NCI-H446 (cell line): ENCODE data around the gene BAHD1.

Experiments used
- DNase-seq, 2 experiments: peaks; one replicate each; lab custom pipeline; 2025; lab: John Stamatoyannopoulos, UW

BAHD1 gene

GRCh38 chr15:40440743-40441564, at the start of gene BAHD1:
Gene BAHD1 (plus strand): TSS chr15:40440953. CDS start chr15:40458465, 17,512 bp downstream.
- DNase-seq: peak; percentile 68 to 93

- DNase-seq: no peak
Observed at GRCh38 chr15:40392986-40393948, 47.5 kb upstream of the BAHD1 start.

DNA sequence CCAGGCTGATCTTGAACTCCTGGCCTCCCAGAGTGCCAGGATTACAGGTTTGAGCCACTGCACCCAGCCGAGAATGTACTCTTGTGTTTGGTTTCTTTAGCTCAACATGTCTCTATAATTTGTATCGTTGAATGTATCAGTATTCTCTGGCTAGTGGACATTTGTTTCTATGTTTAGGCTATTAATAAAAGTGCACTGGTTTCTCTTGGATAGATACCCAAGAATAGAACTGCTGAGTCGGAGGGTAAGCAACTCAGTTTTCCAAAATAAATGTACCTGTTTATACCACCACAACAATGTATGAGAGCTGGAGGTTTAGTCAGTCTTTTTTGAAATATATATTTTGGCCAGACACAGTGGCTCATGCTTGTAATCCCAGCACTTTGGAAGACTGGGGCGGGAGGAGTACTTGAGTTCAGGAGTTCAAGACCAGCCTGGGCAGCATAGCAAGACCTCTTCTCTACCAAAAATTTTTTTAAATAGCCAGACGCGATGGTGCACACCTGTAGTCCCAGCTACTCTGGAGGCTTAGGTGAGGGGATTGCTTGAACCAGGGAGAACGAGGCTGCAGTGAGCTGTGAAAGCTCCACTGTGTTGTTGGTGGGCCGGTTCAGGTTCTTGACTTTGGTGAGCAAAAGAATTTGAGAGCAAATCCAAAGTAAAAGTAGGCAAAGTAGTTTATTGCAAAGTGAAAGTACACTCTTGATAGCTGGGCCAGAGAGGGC, 42.9 kb upstream of the BAHD1 start:
- DNase-seq: no peak

- DNase-seq: peak in 1 of 2 experiments; percentile 19
Observed at GRCh38 chr15:40398413-40398873, 42.3 kb upstream of the BAHD1 start.

- no peak for DNase-seq
Observed at GRCh38 chr15:40399370-40399769, 41.4 kb upstream of the BAHD1 start.

DNA sequence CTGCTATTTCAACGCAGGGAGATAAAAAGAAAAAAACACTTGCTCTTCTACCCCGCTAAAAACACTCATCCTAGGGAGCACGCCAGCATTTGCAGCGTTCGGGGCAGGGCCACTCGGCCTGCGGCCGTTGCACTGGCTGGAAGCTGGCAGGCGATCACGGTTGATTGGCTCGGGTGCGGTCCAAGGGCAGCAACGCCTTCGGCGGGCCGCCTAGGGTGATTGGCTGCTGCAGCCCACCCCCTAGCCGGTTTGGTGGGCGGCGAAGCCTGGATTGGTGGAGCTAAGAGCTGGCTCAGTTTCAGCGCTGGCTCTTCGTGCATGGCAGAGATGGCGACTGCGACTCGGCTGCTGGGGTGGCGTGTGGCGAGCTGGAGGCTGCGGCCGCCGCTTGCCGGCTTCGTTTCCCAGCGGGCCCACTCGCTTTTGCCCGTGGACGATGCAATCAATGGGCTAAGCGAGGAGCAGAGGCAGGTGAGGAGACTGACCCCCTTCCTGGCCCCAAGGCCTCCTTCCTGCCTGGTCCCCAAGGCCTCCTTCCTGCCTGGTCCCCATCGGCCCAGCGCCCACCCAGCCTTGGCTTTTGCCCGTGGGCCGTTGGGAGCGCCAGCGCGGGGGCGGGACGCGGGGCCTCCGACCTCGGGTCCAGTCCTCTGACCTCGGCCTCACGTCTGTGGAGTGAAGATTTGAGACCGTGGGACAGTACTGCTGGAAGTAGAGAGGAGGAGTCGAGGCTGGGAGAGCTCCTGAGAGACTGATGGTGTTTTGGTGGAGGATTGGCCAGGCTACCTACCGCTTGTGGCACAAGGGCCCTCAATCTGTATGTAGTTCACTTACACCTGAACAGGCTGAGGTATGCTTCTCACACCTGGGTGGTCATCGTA, 35.0 kb upstream of the BAHD1 start, which contains the start of gene IVD:
TSS of gene IVD (plus strand) at position 295 of the 881 bp plus-strand sequence. CDS start at position 328, 33 bp downstream.
- DNase-seq: peak; percentile 84 to 96

DNA sequence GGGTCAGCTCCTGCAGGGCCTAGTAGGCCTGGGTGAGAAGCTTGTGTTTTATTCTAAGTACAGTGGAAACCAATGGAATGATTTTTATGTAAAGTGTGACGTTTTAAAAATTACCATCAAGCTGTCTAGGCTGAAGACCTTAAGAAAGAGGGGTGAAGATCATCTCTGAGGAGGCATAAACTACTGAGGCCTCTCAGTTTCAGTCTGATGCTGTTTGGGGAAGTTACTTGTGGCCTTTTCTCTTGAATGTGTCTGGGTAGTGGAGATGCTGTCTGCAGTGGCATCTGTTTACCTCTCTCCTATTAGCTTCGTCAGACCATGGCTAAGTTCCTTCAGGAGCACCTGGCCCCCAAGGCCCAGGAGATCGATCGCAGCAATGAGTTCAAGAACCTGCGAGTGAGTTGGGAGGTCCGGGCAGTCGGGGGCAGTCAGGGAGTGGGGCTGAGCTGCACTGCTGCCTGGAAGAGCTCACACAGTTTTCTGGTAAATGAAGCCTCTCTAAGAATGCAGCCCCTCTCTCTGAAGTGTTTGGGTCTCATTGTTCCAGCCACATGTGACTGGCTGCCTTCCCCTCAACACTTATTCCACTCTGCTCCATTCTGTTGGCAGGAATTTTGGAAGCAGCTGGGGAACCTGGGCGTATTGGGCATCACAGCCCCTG, 33.3 kb upstream of the BAHD1 start:
- DNase-seq: no peak

GRCh38 chr15:40409366-40409765, 31.4 kb upstream of the BAHD1 start:
- DNase-seq: no peak

- DNase-seq: no peak
Observed at GRCh38 chr15:40410476-40410875, 30.3 kb upstream of the BAHD1 start.

- no peak for DNase-seq
Observed at GRCh38 chr15:40412095-40412759, 28.5 kb upstream of the BAHD1 start.

GRCh38 chr15:40413036-40413435, 27.7 kb upstream of the BAHD1 start:
- DNase-seq: no peak

GRCh38 chr15:40414816-40415215, 25.9 kb upstream of the BAHD1 start:
- DNase-seq: no peak

DNA sequence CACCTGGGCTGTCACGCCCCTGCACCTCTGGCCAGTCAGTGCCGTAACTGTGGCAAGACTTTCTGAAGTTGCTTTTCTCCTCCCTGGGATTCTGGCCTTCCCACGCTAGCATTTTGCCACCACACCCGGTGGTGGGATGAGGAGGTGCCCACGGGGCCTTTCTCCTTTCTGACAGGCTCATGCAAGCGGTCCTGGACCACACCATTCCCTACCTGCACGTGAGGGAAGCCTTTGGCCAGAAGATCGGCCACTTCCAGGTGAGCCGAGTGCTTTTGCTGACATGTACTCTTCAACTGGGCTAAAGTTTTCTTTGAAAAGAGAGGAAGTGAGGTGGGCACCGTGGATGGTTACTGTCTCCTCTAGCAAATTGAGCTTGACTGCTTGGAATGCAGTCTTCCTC, 25.5 kb upstream of the BAHD1 start:
- no peak for DNase-seq

- DNase-seq: no peak
Observed at GRCh38 chr15:40416056-40416455, 24.7 kb upstream of the BAHD1 start.

DNA sequence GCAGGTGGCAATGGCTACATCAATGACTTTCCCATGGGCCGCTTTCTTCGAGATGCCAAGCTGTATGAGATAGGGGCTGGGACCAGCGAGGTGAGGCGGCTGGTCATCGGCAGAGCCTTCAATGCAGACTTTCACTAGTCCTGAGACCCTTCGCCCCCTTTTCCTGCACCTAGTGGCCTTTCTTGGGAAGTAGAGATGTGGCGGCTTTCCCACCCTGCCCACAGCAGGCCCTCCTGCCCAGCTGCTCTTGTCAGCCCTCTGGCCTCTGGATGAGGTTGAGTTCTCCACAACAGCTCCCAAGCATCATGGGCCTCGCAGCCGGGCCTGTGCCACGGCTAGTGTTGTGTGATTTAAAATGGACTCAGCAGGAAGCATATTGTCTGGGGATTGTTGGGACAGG, 22.6 kb upstream of the BAHD1 start:
- DNase-seq: no peak

DNA sequence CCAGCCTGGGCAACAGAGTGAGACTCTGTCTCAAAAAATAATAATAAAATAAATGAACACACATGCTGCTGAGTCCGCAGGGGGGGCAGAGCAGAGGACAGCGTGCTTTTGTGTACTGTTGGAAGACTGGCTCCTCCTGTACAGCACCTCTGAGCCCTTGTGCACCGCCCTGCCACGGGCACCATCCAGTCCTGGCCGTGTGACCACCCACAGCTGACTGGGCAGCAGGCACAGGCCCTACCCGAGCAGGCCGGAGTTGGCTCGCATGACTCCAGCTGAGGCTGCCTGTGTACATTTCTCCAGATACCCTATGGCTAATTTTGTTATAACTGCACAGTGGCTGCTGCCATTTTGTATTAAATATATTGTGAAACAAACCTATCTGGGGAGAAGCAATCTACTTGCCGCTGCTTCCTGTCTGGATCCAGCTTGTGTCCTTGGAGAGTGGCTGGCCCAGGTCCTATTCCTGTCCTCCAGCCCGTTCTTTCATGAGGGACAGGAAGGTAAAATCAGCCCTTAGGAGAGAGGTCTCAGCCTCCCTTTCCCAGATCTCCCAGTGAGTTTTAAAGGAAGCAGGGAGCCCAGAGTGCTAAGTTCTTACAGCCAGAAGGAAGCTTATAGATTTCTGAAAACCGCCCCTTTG, 20.6 kb upstream of the BAHD1 start:
- no peak for DNase-seq

GRCh38 chr15:40420793-40421192, 20.0 kb upstream of the BAHD1 start:
- peak in 1 of 2 experiments; percentile 29 for DNase-seq

GRCh38 chr15:40421246-40422157, 19.3 kb upstream of the BAHD1 start:
- peak; percentile 53 to 80 for DNase-seq
